Lower leg skin (tissue), 4 donors: ENCODE measurements around the gene H6PD. TPM values are rescaled to one million over a fixed set of nuclear protein-coding genes. Genes with fewer than 3 reads are reported as not detected.

Experiments
- DNase-seq, 2 donors: peaks; one replicate each; pipeline ENCODE4 v3.0.0-alpha.2; 2019; ENCODE audit warnings: low spot score in 2 of 2
- H3K4me3 ChIP-seq: fragments of 200-600 bp; sonication (generic); 2 replicates; pipeline ENCODE4 v1.5.1; 2017; ENCODE audit warnings: mild to moderate bottlenecking, low read depth; ENCODE audit not compliant: poor library complexity, severe bottlenecking
- POLR2A ChIP-seq, 2 donors: fragments of 450-650 bp; IDR thresholded peaks; one replicate each; pipeline ENCODE4 v1.6.1; 2016 to 2017; ENCODE audit warnings: antibody characterized with exemption in 2 of 2, mild to moderate bottlenecking in 1 of 2, moderate library complexity in 1 of 2
- WGBS, 2 donors: methylation state at CpG; one replicate each; pipeline ENCODE4 v1.1.5; 2018; 5-methylcytosine and 5-hydroxymethylcytosine counted together
- intact Hi-C: fragments of 100-400 bp; cut with DNase I; formaldehyde crosslinking; loops from one replicate; pipeline ENCODE4 v1.15.0; 2023; ENCODE audit warnings: low total_unique reads
- total RNA-seq, 4 donors: library from RNA; depleted of rRNA; stranded (reverse); fragments of >200 nt; gene quantifications; one replicate each; pipeline ENCODE4 v1.1.0, GENCODE V29; 2016
- TF ChIP-seq, protein P1 (sequence below), 3 donors: fragments of 450-650 bp; IDR thresholded peaks; one replicate each; pipeline ENCODE4 v1.5.1; 2016; ENCODE audit warnings: antibody characterized with exemption in 3 of 3, mild to moderate bottlenecking in 3 of 3, moderate library complexity in 2 of 3

The H6PD gene
- total RNA-seq, 4 donors from 2014 or later = 65.5 to 98.7 (median 87.8) TPM

DNA sequence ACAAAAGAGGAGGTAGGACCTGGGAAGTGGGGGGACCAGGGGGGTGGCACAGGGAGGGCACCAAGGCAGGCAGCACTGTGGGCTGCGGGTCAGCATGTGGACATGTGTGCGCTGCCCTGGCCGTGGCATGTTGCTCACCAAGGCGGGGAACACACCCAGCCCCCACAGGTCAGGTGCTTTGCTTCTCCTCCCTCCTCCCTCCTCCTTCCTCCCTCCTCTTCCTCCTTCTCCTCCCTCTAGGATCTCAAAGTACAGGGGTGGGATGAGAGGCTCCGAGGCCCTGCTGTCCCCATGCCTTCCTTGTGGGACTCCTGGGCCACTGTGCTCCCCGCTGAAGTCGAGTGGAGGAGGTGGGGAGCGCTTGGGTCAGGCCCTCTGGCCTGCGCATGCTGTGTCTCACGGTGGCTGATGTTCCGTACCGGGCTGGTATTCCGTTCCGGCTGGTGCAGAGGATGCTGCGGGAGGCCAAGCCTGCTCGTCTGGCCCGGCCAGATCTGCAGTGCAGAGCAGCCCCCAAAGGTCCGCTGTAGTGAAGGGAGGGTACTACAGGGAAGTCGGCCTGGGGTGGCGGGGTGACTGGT is 84.7 kb downstream of the H6PD start:
- TF ChIP-seq POLR2A (IDR thresholded peaks at IDR 0.05) = no peak
- TF ChIP-seq, protein P1, sequence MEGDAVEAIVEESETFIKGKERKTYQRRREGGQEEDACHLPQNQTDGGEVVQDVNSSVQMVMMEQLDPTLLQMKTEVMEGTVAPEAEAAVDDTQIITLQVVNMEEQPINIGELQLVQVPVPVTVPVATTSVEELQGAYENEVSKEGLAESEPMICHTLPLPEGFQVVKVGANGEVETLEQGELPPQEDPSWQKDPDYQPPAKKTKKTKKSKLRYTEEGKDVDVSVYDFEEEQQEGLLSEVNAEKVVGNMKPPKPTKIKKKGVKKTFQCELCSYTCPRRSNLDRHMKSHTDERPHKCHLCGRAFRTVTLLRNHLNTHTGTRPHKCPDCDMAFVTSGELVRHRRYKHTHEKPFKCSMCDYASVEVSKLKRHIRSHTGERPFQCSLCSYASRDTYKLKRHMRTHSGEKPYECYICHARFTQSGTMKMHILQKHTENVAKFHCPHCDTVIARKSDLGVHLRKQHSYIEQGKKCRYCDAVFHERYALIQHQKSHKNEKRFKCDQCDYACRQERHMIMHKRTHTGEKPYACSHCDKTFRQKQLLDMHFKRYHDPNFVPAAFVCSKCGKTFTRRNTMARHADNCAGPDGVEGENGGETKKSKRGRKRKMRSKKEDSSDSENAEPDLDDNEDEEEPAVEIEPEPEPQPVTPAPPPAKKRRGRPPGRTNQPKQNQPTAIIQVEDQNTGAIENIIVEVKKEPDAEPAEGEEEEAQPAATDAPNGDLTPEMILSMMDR (IDR thresholded peaks at IDR 0.05) = no peak
- no peak overlapping the region for H3K4me3 ChIP-seq
- intact Hi-C loops = no loop called here
- no peak for DNase-seq
- WGBS, 2 donors = 89 to 93% methylated on average over 18 to 20 of the region's 20 CpGs

- H3K4me3 ChIP-seq = no peak overlapping the region
- DNase-seq = no peak
- TF ChIP-seq POLR2A (IDR thresholded peaks at IDR 0.05) = no peak
- TF ChIP-seq, protein P1 (IDR thresholded peaks at IDR 0.05) = no peak
- intact Hi-C loops = no loop called here
- 85 to 86% methylated on average over 15 to 16 of the region's 21 CpGs for WGBS, 2 donors
Observed at GRCh38 chr1:9319789-9320519, 85.4 kb downstream of the H6PD start.

Other genes starting within 250 kb of the H6PD start
- not detected for gene SLC2A7, start 208.4 kb upstream of the H6PD start, total RNA-seq
- gene SLC2A5, start 165.1 kb upstream of the H6PD start, total RNA-seq = 1 to 10 TPM in 2 of 4 donors, under 1 TPM in 2; 0.21 to 3.4 (median 1.9) TPM
- 10 to 100 TPM; 49.5 to 95.7 (median 60.8) TPM for gene GPR157, start 105.7 kb upstream of the H6PD start, total RNA-seq
- gene SPSB1, start 58.1 kb downstream of the H6PD start, total RNA-seq = 10 to 100 TPM; 25.3 to 75.5 (median 45.3) TPM